DOHH2 (cell line): ENCODE results near the gene CPLX1.

Experiments
- H3F3A ChIP-seq: fragments of 200-600 bp; sonication (generic), shearing (Covaris generic); 2 replicates; pipeline ENCODE4 v1.6.0; 2016; ENCODE audit warnings: antibody characterized with exemption, mild to moderate bottlenecking; ENCODE audit not compliant: control insufficient read depth, insufficient read depth
- H3K27ac ChIP-seq: fragments of 200-600 bp; sonication (generic); 2 replicates; pipeline ENCODE4 v1.5.1; 2014; ENCODE audit warnings: low read depth, mild to moderate bottlenecking, low read length, moderate library complexity
- H3K27me3 ChIP-seq: fragments of 200-600 bp; sonication (generic); 2 replicates; pipeline ENCODE4 v1.6.1; 2014; ENCODE audit warnings: mild to moderate bottlenecking, low read length, mixed read lengths; ENCODE audit not compliant: control insufficient read depth
- H3K36me3 ChIP-seq: fragments of 200-600 bp; sonication (generic); 2 replicates; pipeline ENCODE4 v1.6.1; 2014; ENCODE audit warnings: mild to moderate bottlenecking, low read length, moderate library complexity, mixed read lengths; ENCODE audit not compliant: control insufficient read depth
- H3K4me1 ChIP-seq: fragments of 200-600 bp; sonication (generic); 2 replicates; pipeline ENCODE4 v1.6.1; 2014; ENCODE audit warnings: mild to moderate bottlenecking, low read length, mixed read lengths; ENCODE audit not compliant: control insufficient read depth
- H3K4me2 ChIP-seq: fragments of 200-600 bp; sonication (generic); 2 replicates; pipeline ENCODE4 v1.6.0; 2014; ENCODE audit warnings: mild to moderate bottlenecking, low read length, moderate library complexity
- H3K4me3 ChIP-seq: fragments of 200-600 bp; sonication (generic); 2 replicates; pipeline ENCODE4 v1.5.1; 2014; ENCODE audit warnings: mild to moderate bottlenecking, low read length, mixed read lengths
- H3K79me2 ChIP-seq: fragments of 200-600 bp; sonication (generic); 2 replicates; pipeline ENCODE4 v1.6.1; 2014; ENCODE audit warnings: mild to moderate bottlenecking, low read length, mixed read lengths; ENCODE audit not compliant: control insufficient read depth
- H3K9me2 ChIP-seq: fragments of 200-600 bp; sonication (generic); replicated peaks from 2 replicates; pipeline ENCODE4 v1.6.1; 2014; ENCODE audit warnings: mild to moderate bottlenecking, low read length, mixed read lengths; ENCODE audit not compliant: control insufficient read depth
- H3K9me3 ChIP-seq: fragments of 200-600 bp; sonication (generic); 2 replicates; pipeline ENCODE4 v1.6.1; 2014; ENCODE audit warnings: antibody characterized with exemption, low read length, mixed read lengths; ENCODE audit not compliant: control insufficient read depth, insufficient read depth
- H4K20me1 ChIP-seq: fragments of 200-600 bp; sonication (generic); 2 replicates; pipeline ENCODE4 v1.6.0; 2014; ENCODE audit warnings: low read depth, mild to moderate bottlenecking, antibody characterized with exemption, low read length, moderate library complexity; ENCODE audit not compliant: control insufficient read depth, insufficient read depth
- EZH2phosphoT487 ChIP-seq: fragments of 200-600 bp; sonication (generic); IDR thresholded peaks from 2 replicates; pipeline ENCODE4 v1.6.1; 2017; ENCODE audit warnings: borderline replicate concordance, mild to moderate bottlenecking, antibody characterized with exemption, low read length, moderate library complexity, mixed read lengths
- TF ChIP-seq, protein P1 (sequence below): fragments of 200-600 bp; sonication (generic); IDR thresholded peaks from one replicate; pipeline ENCODE4 v1.5.1; 2014; ENCODE audit warnings: antibody characterized with exemption, mild to moderate bottlenecking, low read depth, low read length; ENCODE audit not compliant: poor library complexity, severe bottlenecking

Gene CPLX1

DNA sequence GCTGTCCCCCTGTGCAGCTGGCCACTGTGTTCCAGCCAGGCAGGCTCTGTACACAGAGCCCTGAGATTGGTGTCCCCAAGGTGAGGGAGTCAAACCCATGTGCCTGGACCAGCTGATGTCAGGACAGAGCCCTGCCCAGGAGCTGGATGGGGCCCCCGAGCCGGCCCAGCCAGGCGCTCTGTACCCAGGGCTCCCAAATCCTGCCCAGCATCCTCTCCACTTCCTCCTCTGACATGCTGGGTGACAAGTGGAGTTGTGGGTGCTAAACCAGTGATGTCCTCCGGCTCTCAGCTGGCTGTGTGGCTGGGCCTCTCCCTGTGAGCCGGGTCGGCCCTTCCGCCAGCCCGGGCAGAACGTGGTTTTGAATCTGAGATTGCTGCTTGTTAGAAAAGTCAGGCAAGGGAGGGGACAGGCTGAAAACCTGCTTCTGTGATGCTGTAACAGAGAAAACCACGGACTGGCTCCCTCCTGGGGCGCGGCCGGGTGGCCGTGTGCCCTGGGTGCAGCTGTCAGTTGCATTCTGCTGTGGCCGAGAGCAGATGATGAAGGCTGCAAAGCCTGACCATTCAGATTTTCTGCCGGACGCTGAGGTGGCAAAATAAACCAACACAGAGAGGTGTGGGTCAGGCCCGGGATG lies 7.9 kb upstream of the CPLX1 start:
- no peaks in the 10 kb centered on the region for H3F3A ChIP-seq
- no peaks in the 10 kb centered on the region for H4K20me1 ChIP-seq
- H3K27me3 ChIP-seq = no peaks in the 10 kb centered on the region
- H3K79me2 ChIP-seq = no peaks in the 10 kb centered on the region
- H3K4me2 ChIP-seq = no peak overlapping the region
- H3K9me3 ChIP-seq = peaks cover 10% of the 10 kb centered on the region
- H3K27ac ChIP-seq = no peak overlapping the region
- TF ChIP-seq EZH2phosphoT487 = no peak
- TF ChIP-seq, protein P1, sequence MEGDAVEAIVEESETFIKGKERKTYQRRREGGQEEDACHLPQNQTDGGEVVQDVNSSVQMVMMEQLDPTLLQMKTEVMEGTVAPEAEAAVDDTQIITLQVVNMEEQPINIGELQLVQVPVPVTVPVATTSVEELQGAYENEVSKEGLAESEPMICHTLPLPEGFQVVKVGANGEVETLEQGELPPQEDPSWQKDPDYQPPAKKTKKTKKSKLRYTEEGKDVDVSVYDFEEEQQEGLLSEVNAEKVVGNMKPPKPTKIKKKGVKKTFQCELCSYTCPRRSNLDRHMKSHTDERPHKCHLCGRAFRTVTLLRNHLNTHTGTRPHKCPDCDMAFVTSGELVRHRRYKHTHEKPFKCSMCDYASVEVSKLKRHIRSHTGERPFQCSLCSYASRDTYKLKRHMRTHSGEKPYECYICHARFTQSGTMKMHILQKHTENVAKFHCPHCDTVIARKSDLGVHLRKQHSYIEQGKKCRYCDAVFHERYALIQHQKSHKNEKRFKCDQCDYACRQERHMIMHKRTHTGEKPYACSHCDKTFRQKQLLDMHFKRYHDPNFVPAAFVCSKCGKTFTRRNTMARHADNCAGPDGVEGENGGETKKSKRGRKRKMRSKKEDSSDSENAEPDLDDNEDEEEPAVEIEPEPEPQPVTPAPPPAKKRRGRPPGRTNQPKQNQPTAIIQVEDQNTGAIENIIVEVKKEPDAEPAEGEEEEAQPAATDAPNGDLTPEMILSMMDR = no peak
- no peak overlapping the region for H3K4me3 ChIP-seq
- peaks cover 12% of the 10 kb centered on the region for H3K4me1 ChIP-seq
- no peaks in the 10 kb centered on the region for H3K9me2 ChIP-seq
- H3K36me3 ChIP-seq = no peaks in the 10 kb centered on the region

DNA sequence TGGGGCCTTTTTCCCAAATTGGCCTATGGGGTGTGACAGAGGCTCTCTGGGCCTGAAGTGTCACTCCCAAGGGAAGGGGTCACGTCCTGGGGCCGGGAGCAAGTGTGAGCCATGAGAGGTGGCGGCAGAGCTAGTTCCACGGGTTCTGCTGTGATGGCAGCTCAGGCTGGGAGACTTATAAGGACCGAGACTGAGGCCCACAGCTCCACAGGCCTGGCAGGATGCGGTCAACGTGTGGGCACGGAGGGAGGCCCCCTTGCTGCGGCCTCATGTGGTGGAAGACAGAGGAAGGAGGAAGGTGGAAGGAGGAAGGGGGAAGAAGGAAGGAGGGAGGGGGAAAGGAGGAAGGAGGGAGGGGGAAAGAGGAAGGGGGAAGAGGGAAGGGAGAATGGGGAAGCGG lies 7.2 kb upstream of the CPLX1 start:
- H3K4me3 ChIP-seq = 0 out of 2 replicates have a peak overlapping the region, but pooled peaks have one; percentile 10
- H3F3A ChIP-seq = no peaks in the 10 kb centered on the region
- TF ChIP-seq, protein P1 = no peak
- TF ChIP-seq EZH2phosphoT487 = no peak
- peaks cover 12% of the 10 kb centered on the region for H3K4me1 ChIP-seq
- peak overlapping the region; percentile 45 for H3K4me2 ChIP-seq
- H3K36me3 ChIP-seq = no peaks in the 10 kb centered on the region
- no peaks in the 10 kb centered on the region for H3K9me2 ChIP-seq
- H4K20me1 ChIP-seq = no peaks in the 10 kb centered on the region
- H3K9me3 ChIP-seq = peaks cover 10% of the 10 kb centered on the region
- no peaks in the 10 kb centered on the region; the same call in 1 of the 2 replicates for H3K27me3 ChIP-seq
- H3K79me2 ChIP-seq = no peaks in the 10 kb centered on the region
- H3K27ac ChIP-seq = no peak overlapping the region

DNA sequence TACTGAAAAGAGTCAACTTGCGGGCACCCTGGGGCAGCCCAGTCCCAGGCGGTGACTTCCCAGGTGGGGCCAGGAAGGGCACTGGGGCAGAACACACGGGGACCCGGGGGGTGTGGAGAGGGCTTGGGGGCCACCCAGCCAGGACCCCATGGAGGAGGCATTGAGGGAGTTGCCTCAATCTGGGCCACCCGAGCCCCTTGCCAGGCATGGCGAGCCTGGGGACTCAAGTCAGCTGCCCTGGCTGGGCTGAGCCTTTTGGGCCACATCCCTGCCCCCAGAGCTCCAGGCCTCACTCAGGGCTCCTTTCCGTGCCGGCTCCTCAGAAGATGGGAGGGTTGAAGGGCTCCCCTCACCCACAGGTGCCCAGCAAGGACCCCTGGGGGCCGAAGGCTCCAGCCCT lies 6.6 kb upstream of the CPLX1 start:
- H3K79me2 ChIP-seq = no peaks in the 10 kb centered on the region
- peaks cover 8% of the 10 kb centered on the region for H3K9me3 ChIP-seq
- H3K36me3 ChIP-seq = no peaks in the 10 kb centered on the region
- H3K4me3 ChIP-seq = no peak overlapping the region
- H3K9me2 ChIP-seq = no peaks in the 10 kb centered on the region
- H3F3A ChIP-seq = no peaks in the 10 kb centered on the region
- H4K20me1 ChIP-seq = no peaks in the 10 kb centered on the region
- no peak overlapping the region for H3K4me2 ChIP-seq
- H3K4me1 ChIP-seq = peaks cover 12% of the 10 kb centered on the region
- TF ChIP-seq EZH2phosphoT487 = no peak
- TF ChIP-seq, protein P1 = no peak
- H3K27me3 ChIP-seq = peaks cover 5% of the 10 kb centered on the region
- no peak overlapping the region for H3K27ac ChIP-seq
